Measurements from ENCODE around the gene C1orf21.

The C1orf21 gene

DNA sequence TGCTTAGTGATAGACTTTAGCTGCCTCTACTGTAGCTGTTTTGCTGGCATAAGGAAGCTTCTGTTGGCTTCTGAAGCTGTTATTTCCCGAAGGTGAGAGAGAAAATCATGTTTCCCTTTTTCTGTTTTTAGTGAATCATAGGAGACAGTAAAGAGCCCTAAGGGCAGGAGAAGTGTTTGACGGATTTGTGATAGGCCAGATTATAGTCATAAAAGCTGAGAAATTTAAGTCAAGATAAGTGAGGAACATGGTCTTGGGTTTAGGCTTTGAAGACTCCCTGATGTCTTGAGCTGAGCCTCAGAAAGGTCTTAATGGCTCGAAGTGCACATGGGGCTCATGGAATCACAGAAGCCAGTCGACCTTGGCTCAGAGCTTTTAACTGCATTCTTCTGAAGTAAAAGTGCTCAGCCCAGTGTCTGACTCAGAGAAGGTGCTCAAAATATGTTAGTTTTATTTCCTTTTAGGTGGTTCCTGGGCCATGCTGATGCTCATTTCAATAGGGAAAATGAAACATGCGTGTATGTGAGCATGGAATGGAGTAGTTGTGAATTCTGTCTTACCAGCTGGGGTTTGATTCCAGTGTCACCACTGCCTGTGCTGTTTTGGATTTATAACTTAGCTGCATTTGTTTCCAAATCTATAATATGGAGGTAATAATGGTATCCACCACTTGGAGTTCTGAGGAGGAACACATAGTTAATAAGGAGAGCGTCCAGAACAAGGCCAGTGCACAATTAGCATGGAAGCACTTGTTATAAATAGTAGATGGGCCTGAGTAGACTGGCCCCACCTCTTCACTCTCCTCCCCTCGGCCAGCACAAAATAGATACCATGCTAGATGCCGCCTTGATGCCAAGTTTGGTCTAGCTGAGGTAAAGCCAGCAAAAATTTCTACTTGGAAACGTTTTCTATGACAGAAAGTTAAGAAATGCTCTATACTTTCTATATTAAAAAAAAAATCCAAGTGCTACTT lies 99.2 kb downstream of the C1orf21 start:
- TF ChIP-seq, protein P1, sequence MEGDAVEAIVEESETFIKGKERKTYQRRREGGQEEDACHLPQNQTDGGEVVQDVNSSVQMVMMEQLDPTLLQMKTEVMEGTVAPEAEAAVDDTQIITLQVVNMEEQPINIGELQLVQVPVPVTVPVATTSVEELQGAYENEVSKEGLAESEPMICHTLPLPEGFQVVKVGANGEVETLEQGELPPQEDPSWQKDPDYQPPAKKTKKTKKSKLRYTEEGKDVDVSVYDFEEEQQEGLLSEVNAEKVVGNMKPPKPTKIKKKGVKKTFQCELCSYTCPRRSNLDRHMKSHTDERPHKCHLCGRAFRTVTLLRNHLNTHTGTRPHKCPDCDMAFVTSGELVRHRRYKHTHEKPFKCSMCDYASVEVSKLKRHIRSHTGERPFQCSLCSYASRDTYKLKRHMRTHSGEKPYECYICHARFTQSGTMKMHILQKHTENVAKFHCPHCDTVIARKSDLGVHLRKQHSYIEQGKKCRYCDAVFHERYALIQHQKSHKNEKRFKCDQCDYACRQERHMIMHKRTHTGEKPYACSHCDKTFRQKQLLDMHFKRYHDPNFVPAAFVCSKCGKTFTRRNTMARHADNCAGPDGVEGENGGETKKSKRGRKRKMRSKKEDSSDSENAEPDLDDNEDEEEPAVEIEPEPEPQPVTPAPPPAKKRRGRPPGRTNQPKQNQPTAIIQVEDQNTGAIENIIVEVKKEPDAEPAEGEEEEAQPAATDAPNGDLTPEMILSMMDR (conservative IDR thresholded peaks at IDR 0.05): no peak
- peak overlapping the region; percentile 83; the same call in 1 of the 2 replicates for H3K27ac ChIP-seq

DNA sequence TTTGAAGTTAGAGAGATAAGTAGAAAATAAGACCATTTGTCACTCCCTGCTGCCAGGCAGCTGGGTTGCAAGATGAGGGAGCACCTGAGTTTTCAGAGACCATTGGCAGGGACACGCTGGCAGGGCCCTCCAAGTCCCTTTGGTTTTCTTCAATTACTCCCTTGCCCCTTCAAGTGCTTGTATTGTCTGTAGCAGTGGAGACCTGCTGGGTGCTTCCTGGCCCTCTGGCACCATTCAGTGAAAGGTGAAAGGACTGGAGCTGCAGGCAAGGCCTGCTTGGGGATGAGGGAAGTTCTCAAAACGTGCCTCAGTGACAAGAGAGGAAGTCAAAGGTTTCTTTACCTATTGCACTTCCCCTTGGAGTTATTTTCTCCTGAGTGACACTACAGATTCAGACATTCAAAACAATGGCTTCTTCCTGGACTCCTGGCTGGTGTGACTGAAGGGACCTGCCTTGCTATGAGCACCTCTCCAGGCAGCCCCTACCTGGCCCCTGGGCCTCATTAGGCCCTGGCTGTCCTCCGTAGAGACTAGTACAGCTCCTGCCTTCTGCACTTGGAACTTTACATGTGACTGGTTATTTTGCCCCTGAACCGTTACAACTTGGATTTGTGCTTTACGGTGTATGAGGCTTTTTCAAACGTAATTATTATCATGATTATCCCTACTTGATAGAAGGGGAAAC lies 100.1 kb downstream of the C1orf21 start:
- TF ChIP-seq, protein P1 (conservative IDR thresholded peaks at IDR 0.05): no peak
- H3K27ac ChIP-seq: no peak overlapping the region

DNA sequence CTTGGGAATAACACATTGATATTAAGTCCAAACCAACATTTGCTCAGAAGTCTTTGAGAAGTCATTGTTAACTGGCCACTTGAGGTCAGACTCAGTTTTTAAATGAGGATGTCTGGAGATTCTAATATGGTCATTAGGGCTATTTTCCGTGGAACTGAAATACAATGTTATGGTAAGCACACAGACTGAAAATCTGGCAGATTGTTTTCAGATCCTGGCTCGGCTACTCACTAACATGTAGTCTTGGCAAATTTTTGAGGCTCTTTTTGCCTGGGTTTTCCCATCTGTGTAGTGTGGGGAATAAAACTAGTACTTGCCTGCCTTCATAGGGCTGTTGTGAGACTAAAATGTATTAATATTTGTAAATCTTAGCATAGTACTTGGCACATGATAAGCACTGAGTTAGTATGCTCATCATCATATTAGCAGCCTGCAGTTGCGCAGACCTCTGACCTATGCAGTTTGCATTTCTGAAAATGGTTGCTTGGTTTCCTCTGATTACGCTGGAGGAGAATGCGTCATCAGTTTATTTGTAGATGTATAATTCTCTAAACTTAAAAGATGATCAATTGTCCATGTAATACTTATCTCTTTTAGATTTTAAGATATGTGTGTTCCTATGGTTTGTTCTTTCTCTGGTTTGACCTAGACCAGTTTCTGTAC lies 100.8 kb downstream of the C1orf21 start:
- no peak overlapping the region for H3K27ac ChIP-seq
- TF ChIP-seq, protein P1 (conservative IDR thresholded peaks at IDR 0.05): no peak

DNA sequence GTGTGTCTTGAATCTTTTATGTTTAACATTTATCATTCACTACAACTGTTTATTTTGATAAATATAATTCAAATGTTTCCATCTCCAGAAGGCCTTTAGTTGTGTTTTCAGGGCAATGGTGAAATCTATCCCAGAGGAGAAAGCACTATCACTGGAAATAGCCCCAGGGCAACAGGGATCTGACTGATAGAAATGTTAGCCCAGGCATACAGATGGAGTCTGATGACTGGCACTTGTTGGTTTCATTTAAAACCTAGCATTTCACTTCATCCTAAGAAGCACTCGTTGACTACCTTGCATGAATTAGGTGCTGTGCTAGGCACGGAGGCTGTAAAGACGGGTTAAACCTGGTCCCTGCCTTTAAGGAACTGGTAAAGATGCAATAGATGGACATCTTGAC lies 103.1 kb downstream of the C1orf21 start:
- H3K27ac ChIP-seq: no peak overlapping the region
- TF ChIP-seq, protein P1 (conservative IDR thresholded peaks at IDR 0.05): no peak

DNA sequence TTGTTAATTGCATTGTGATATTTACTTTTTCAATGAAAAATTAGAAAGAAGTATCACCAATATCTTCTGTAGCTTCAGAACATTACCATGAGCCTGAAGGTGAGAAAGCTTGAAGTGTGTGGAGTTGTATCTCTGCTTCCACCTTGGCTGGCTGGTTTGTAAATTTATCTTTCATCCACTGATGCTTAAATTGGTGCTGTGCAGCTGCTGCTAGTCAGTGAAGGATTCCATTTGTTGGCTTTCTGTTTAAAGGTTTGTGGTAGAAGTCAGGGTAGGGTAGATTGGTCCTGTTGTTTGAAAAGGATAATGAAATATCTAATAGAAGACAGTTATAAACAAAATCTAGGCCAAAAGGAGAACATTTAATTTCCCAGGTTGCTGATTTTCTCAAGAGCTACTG lies 105.7 kb downstream of the C1orf21 start:
- TF ChIP-seq, protein P1 (conservative IDR thresholded peaks at IDR 0.05): no peak
- no peak overlapping the region for H3K27ac ChIP-seq

DNA sequence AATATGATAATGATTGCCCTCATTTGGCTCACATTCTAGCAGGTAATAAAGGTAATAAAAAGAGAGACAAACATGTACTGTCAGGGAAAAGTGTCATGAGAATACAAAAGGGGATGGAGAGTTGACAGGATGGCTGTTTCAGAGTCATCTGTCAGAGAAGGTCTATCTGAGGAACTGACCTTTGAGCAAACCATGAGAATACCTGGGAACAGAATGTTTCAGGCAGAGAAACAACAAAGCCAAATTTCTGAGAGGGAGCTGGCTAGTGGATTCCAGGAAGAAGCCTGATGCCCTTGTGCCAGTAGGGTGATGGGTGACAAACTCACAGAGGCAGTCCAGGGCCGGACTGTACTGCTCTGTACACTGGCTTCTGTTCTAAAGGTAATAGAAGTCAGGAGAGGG lies 107.2 kb downstream of the C1orf21 start:
- peak overlapping the region; percentile 60 for H3K27ac ChIP-seq
- TF ChIP-seq, protein P1 (conservative IDR thresholded peaks at IDR 0.05): no peak

DNA sequence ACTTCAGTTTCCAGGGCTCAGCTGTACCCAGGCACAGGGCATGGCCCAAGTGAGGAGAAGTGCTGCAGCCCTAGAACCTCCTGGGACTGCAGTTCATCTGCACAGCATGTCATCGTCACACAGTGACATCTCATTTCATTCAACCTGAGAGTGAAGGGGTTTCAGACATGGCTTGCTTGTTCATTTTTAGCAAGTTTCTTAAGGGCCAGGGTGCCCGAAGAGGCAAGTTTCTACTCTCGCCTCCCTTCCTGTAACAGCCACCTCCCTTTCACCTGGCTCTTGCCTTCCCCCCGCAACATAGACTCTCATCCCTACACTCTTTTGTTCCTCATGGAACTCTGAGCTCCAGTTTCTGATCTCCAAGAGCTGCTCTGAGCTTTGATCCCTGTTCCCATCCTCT lies 108.1 kb downstream of the C1orf21 start:
- TF ChIP-seq, protein P1 (conservative IDR thresholded peaks at IDR 0.05): no peak
- peak overlapping the region; percentile 60 for H3K27ac ChIP-seq
